ENCODE measurements around the gene RHBDD2.
"Not testable (repeated sequence)": the region's sequence is repeated elsewhere in the genome, so short reads cannot be mapped to it uniquely, and the experiment has no call there.

RHBDD2 gene

GRCh38 chr7:75889826-75890225, 11.0 kb downstream of the RHBDD2 start:
- DNase-seq, result no peak

GRCh38 chr7:75891237-75891636, 12.4 kb downstream of the RHBDD2 start:
- not testable (repeated sequence) for DNase-seq

- no peak for DNase-seq
These were observed 13.1 kb downstream of the RHBDD2 start for GRCh38 chr7:75891815-75892411.

GRCh38 chr7:75892634-75893272, 13.9 kb downstream of the RHBDD2 start:
- no peak for DNase-seq

- no peak for DNase-seq
These were observed 18.0 kb downstream of the RHBDD2 start for GRCh38 chr7:75896803-75897327.

- DNase-seq, result no peak
These were observed 21.9 kb downstream of the RHBDD2 start for GRCh38 chr7:75900617-75901315.

GRCh38 chr7:75905785-75906604, 27.2 kb downstream of the RHBDD2 start:
- peak in 1 of 2 donors; percentile 68 for DNase-seq

GRCh38 chr7:75906991-75907667, 28.3 kb downstream of the RHBDD2 start:
- DNase-seq, result no peak

- not testable (repeated sequence) for DNase-seq
These were observed 28.8 kb downstream of the RHBDD2 start for GRCh38 chr7:75907668-75908039.

GRCh38 chr7:75909521-75910132, 30.8 kb downstream of the RHBDD2 start:
- DNase-seq, result no peak

GRCh38 chr7:75911186-75911585, 32.4 kb downstream of the RHBDD2 start:
- DNase-seq, result not testable (repeated sequence)

GRCh38 chr7:75913437-75913836, 34.6 kb downstream of the RHBDD2 start:
- no peak for DNase-seq

- DNase-seq, result no peak
These were observed 35.4 kb downstream of the RHBDD2 start for GRCh38 chr7:75914169-75914654.

GRCh38 chr7:75914655-75915415, 36.0 kb downstream of the RHBDD2 start, which contains the start of gene POR:
POR (plus strand) TSS chr7:75915155; CDS start chr7:75954002, 38,847 bp downstream.
- peak; percentile 96 to 99 for DNase-seq

GRCh38 chr7:75915416-75916156, 36.8 kb downstream of the RHBDD2 start:
- peak in 1 of 2 donors; percentile 15 for DNase-seq

GRCh38 chr7:75916259-75916658, 37.4 kb downstream of the RHBDD2 start:
- DNase-seq, result no peak

- DNase-seq, result no peak
These were observed 38.1 kb downstream of the RHBDD2 start for GRCh38 chr7:75916685-75917634.

GRCh38 chr7:75920431-75921161, 41.8 kb downstream of the RHBDD2 start:
- no peak for DNase-seq
